ENCODE measurements around the gene OTUD5. TPM values are rescaled to one million over a fixed set of nuclear protein-coding genes. Genes with fewer than 3 reads are reported as not detected.

OTUD5 gene
- total RNA-seq, 1 donor from 2014 or later: 72.3 TPM

DNA sequence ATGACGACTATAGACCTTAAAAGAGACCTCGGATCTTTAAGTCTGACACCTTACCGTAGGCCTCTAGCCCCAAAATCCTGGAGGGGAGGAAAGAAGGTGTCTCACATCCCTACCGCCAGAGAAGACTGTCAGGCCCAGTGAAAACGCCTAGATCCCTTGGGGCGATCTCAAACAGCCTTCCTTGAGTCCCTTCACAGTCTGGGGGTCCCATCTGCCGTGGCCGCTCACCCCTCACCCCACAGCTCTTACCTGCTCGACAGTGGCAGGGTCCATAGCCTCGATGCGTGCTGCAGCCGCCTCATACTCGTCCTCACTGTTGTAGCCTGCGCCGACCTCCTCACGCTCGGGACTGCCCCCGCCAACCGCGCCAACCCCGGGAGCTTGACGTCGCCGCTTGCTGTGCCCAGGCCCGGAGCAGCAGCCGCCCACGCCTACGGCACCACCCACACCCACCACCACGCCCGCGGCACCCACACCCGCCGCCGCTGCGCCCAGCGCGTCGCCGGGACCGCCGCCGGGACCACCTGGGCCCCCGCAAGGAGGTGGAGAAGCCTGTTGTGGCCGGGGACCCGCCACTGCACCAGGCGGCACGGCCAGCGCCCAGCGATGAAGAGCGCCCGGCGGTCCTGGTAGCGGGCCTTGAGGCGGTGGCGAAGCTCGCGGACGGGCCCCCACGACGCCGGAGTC, 536 bp downstream of the OTUD5 start:
- intact Hi-C loops (cut with DNase I): loop anchor here (1.0 to 5.0 kb wide), 2 partner anchors 38 to 155 kb away; partner anchors contain the start of genes HDAC6 and PIM2
- peak in 1 of 2 donors; percentile 67 for DNase-seq (ENCODE audit: low spot score in 2 of 2)
- Histone ChIP-seq H3K9me3 (peaks cover 0 to 3% of the 10 kb centered on the region in 2 donors), H3K4me1 (no peaks in the 10 kb centered on the region), H3K36me3 (peaks cover 3 to 4% of the 10 kb centered on the region in 2 donors), H3K4me3 (peak overlapping the region; percentile 58 to 86), H3K27me3 (no peaks in the 10 kb centered on the region), H3K27ac (peak overlapping the region; percentile 90 to 92)
- TF ChIP-seq, protein P1, sequence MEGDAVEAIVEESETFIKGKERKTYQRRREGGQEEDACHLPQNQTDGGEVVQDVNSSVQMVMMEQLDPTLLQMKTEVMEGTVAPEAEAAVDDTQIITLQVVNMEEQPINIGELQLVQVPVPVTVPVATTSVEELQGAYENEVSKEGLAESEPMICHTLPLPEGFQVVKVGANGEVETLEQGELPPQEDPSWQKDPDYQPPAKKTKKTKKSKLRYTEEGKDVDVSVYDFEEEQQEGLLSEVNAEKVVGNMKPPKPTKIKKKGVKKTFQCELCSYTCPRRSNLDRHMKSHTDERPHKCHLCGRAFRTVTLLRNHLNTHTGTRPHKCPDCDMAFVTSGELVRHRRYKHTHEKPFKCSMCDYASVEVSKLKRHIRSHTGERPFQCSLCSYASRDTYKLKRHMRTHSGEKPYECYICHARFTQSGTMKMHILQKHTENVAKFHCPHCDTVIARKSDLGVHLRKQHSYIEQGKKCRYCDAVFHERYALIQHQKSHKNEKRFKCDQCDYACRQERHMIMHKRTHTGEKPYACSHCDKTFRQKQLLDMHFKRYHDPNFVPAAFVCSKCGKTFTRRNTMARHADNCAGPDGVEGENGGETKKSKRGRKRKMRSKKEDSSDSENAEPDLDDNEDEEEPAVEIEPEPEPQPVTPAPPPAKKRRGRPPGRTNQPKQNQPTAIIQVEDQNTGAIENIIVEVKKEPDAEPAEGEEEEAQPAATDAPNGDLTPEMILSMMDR (IDR thresholded peaks at IDR 0.05): no peak

DNA sequence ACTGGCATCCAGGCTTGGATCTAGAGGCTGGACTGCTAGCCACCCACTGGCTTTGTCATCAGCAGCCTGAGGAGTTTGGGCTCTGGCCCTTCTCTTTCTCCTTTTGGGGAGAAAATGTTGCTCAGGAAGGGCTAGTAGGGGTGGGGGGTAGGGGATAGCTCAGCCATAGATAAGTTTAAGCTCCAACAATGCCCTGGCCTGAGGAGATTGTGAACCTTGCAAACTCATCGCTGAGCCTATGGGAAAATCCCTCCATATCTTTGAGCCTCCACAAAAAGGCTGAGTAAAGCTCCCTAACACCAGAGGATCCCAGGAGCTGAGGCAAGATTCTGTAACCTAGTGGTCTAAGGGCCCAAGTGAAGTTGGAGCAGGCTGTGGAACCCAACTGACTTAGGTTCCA, 8.8 kb downstream of the OTUD5 start:
- intact Hi-C loops (cut with DNase I): no loop called here
- Histone ChIP-seq H3K4me1 (no peaks in the 10 kb centered on the region), H3K36me3 (no peaks in the 10 kb centered on the region), H3K9me3 (no peaks in the 10 kb centered on the region), H3K27me3 (no peaks in the 10 kb centered on the region), H3K27ac (no peak overlapping the region), H3K4me3 (no peak overlapping the region)
- TF ChIP-seq, protein P1 (IDR thresholded peaks at IDR 0.05): no peak
- DNase-seq (ENCODE audit: low spot score in 2 of 2): no peak

DNA sequence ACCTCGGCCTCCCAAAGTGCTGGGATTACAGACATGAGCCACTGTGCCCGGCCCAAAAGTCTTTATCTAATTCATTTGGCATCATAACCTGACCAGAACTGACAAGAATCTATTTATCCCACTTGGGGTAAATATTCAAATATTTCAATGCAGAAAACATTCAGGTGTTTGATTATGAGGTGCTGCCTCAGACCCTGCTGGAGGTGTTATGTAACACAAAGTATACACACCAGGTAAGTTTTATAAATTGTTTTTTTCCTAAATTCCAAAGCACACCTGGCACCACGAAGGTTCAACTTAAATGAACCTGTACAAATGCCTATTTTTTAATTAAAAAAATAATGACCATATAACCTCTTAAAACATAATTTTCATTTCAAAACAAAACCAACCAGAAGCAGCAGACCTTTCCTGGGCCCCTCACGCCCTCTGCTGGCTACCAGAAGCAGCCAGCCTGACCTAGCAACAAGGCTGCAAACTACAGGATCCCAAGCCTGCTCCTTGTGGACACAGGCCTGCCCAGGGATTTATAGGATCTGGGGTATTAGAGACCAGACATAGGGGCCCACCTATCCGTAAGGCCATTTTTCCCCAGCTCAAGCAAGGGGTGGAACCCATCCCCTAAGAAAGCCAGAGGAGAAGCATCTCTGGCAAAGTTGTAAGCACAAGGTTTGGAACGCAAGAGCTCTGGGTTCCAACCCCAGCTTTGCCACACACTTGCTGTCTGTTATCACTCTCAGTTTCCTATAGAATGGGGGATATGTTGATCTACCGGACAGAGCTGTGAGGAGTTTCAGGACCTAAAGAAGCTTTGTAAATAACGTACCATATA, 11.7 kb downstream of the OTUD5 start:
- H3K9me3 ChIP-seq: no peaks in the 10 kb centered on the region
- no peak for DNase-seq (ENCODE audit: low spot score in 2 of 2)
- H3K4me3 ChIP-seq: no peak overlapping the region
- TF ChIP-seq, protein P1 (IDR thresholded peaks at IDR 0.05): peak; percentile 40 to 68 (median 56)
- H3K27ac ChIP-seq: no peak overlapping the region
- H3K36me3 ChIP-seq: no peaks in the 10 kb centered on the region
- intact Hi-C loops (cut with DNase I): no loop called here
- H3K4me1 ChIP-seq: no peaks in the 10 kb centered on the region
- H3K27me3 ChIP-seq: no peaks in the 10 kb centered on the region

DNA sequence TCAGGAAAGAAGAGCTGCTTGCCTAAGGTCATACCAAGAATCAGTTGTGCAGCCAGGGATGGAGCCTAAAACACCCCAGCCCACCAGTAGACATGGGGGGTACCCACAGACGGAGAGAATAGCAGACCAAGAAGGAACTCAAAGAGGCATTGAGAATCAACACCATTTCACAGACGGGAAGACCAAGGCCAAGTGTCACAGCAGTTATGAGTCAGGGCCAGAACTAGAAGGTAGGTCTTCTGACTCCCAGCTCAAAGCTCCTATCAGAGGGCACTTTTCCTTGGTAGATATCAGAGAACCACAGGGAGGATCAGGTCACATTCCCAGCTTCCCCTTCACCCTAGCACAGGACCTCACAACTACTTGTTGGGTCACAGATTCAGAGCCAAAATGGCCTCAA, 14.5 kb downstream of the OTUD5 start:
- Histone ChIP-seq H3K4me3 (no peak overlapping the region), H3K27me3 (no peaks in the 10 kb centered on the region), H3K9me3 (no peaks in the 10 kb centered on the region), H3K27ac (no peak overlapping the region), H3K36me3 (no peaks in the 10 kb centered on the region), H3K4me1 (no peaks in the 10 kb centered on the region)
- intact Hi-C loops (cut with DNase I): no loop called here
- DNase-seq (ENCODE audit: low spot score in 2 of 2): no peak
- TF ChIP-seq, protein P1 (IDR thresholded peaks at IDR 0.05): no peak

DNA sequence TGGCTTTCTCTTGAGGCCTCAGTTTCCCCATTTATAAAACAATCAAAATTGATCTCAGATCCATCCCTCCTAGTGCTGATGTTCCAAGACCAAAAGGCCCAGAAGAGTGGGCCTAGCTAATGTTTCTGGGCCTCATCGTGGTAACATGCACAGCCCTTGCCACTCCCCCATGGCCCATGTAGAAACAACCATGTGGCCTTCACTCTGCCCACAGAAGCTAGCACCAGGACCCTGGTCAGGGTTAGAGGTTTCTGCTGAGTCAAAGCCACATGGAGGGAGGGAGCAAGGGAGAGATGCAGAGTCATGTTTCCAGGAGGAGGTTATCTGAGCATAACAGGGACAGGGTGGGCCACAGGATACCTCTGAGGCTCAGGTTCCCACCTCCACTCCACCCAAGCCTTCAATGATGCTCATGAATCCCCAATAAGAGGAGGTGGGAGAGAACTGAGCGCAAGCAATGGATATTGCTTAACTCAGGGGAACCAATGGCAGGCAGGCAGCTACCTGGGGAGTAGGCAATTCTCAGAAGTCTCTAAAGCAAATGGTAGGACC, 16.9 kb downstream of the OTUD5 start:
- Histone ChIP-seq H3K4me1 (no peaks in the 10 kb centered on the region), H3K9me3 (no peaks in the 10 kb centered on the region), H3K36me3 (peaks cover 0 to 1% of the 10 kb centered on the region in 2 donors), H3K27me3 (no peaks in the 10 kb centered on the region), H3K27ac (no peak overlapping the region), H3K4me3 (no peak overlapping the region)
- intact Hi-C loops (cut with DNase I): no loop called here
- TF ChIP-seq, protein P1 (IDR thresholded peaks at IDR 0.05): no peak
- DNase-seq (ENCODE audit: low spot score in 2 of 2): no peak

Measured in ascending aorta (tissue), 2 donors.